ENCODE data around the gene ATAD3C.

GRCh38 chr1:1479547-1480487 is 30.3 kb downstream of the ATAD3C start:
- TF ChIP-seq POLR2A (IDR thresholded peaks at IDR 0.05) (no peak), POLR2AphosphoS5 (IDR thresholded peaks at IDR 0.05) (no peak)
- TF ChIP-seq, protein P1, sequence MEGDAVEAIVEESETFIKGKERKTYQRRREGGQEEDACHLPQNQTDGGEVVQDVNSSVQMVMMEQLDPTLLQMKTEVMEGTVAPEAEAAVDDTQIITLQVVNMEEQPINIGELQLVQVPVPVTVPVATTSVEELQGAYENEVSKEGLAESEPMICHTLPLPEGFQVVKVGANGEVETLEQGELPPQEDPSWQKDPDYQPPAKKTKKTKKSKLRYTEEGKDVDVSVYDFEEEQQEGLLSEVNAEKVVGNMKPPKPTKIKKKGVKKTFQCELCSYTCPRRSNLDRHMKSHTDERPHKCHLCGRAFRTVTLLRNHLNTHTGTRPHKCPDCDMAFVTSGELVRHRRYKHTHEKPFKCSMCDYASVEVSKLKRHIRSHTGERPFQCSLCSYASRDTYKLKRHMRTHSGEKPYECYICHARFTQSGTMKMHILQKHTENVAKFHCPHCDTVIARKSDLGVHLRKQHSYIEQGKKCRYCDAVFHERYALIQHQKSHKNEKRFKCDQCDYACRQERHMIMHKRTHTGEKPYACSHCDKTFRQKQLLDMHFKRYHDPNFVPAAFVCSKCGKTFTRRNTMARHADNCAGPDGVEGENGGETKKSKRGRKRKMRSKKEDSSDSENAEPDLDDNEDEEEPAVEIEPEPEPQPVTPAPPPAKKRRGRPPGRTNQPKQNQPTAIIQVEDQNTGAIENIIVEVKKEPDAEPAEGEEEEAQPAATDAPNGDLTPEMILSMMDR (IDR thresholded peaks at IDR 0.05): no peak
